Aorta (tissue), 5 donors: Measurements from ENCODE around the gene SYT1. TPM values are rescaled to one million over a fixed set of nuclear protein-coding genes. Genes with fewer than 3 reads are reported as not detected.
"Not testable (repeated sequence)": the region's sequence is repeated elsewhere in the genome, so short reads cannot be mapped to it uniquely, and the experiment has no call there.

Source experiments
- ATAC-seq: fragments of 200-7000 bp; cut with Tn5 transposase; one replicate; pipeline ENCODE4 v1.9.1; 2022; ENCODE audit warnings: moderate library complexity; ENCODE audit not compliant: low FRiP score
- DNase-seq, 2 donors: peaks; one replicate each; pipeline ENCODE4 v3.0.0-alpha.2; 2020
- H3K27ac ChIP-seq, 2 donors: one replicate each; pipeline ENCODE4 v1.5.1; 2013; ENCODE audit warnings: low read length in 2 of 2, mild to moderate bottlenecking in 2 of 2, moderate library complexity in 2 of 2, control low read depth in 1 of 2, inconsistent platforms in 1 of 2, low read depth in 1 of 2
- H3K27me3 ChIP-seq, 2 donors: one replicate each; pipeline ENCODE4 v1.6.1; 2013; ENCODE audit warnings: control low read depth in 1 of 2, low read length in 1 of 2, mild to moderate bottlenecking in 1 of 2, moderate library complexity in 1 of 2; ENCODE audit not compliant: insufficient read depth in 2 of 2, control insufficient read depth in 1 of 2
- H3K36me3 ChIP-seq, 2 donors: one replicate each; pipeline ENCODE4 v1.6.1; 2013; ENCODE audit warnings: control low read depth in 1 of 2, low read length in 1 of 2, mild to moderate bottlenecking in 1 of 2; ENCODE audit not compliant: insufficient read depth in 2 of 2, control insufficient read depth in 1 of 2
- H3K4me1 ChIP-seq, 2 donors: one replicate each; pipeline ENCODE4 v1.6.1; 2013; ENCODE audit warnings: low read length in 2 of 2, control low read depth in 1 of 2, mild to moderate bottlenecking in 1 of 2, moderate library complexity in 1 of 2; ENCODE audit not compliant: insufficient read depth in 2 of 2, control insufficient read depth in 1 of 2
- H3K4me3 ChIP-seq, 2 donors: one replicate each; pipeline ENCODE4 v1.5.1; 2013; ENCODE audit warnings: low read length in 2 of 2, control low read depth in 1 of 2, mild to moderate bottlenecking in 1 of 2
- H3K9me3 ChIP-seq: one replicate; pipeline ENCODE4 v1.6.1; 2013; ENCODE audit warnings: mild to moderate bottlenecking, low read length; ENCODE audit not compliant: control insufficient read depth
- WGBS, 2 donors: extraction: QIAGEN DNeasy Blood & Tissue Kit; methylation state at CpG; one replicate each; pipeline ENCODE4 v1.1.7; 2013; 5-methylcytosine and 5-hydroxymethylcytosine counted together
- intact Hi-C, 2 donors: fragments of 100-400 bp; cut with DNase I; formaldehyde crosslinking; loops; one replicate each; pipeline versions ENCODE4 v1.14.2 to v1.15.0; 2022
- polyA plus RNA-seq, 2 donors: library from polyadenylated mRNA; stranded (reverse); fragments of 200-250 nt; gene quantifications; one replicate each; pipeline ENCODE4 v1.2.3, GENCODE V29; 2013
- total RNA-seq, 2 donors: library from RNA; stranded (reverse); fragmentation: NEBNext Ultra II Directional; extraction: Animal tissue kit (Norgen Biotek cat#: 25700); gene quantifications; one replicate each; pipeline ENCODE4 v1.2.1, GENCODE V29; 2021
- donor health status: healthy with polysubstance abuse.
- donor health status: Bipolar disorder and iron deficiency.
- donor health status: DM: no; HTN: no; CAD: no.
- donor health status: DM: no; HTN: no; CAD: no.
- donor health status: DM: yes; HTN: yes; CAD: no.

SYT1 gene
- total and polyA plus RNA-seq, 4 donors = 0.05 to 1.8 (median 1.5) TPM; not detected in 1

GRCh38 chr12:79045149-79045703, 180.7 kb downstream of the SYT1 start:
- peak in 1 of 2 donors; percentile 46 for DNase-seq
- H3K9me3 ChIP-seq, H3K27me3 ChIP-seq, H3K27ac ChIP-seq, H3K4me3 ChIP-seq, H3K4me1 ChIP-seq, intact Hi-C loops, H3K36me3 ChIP-seq, ATAC-seq: not testable (repeated sequence)
- WGBS, 2 donors = 87 to 93% methylated on average over 27 to 32 of the region's 32 CpGs

GRCh38 chr12:79046021-79046420, 181.4 kb downstream of the SYT1 start:
- no peaks in the 10 kb centered on the region for H3K36me3 ChIP-seq
- H3K9me3 ChIP-seq = no peaks in the 10 kb centered on the region
- ATAC-seq (no peak), DNase-seq (no peak)
- WGBS, 2 donors = 95 to 97% methylated on average over 1 of the region's 1 CpG
- intact Hi-C loops = no loop called here
- no peaks in the 10 kb centered on the region for H3K27me3 ChIP-seq
- H3K27ac ChIP-seq = no peak overlapping the region
- H3K4me1 ChIP-seq = no peaks in the 10 kb centered on the region
- no peak overlapping the region for H3K4me3 ChIP-seq

GRCh38 chr12:79048962-79049361, 184.4 kb downstream of the SYT1 start:
- H3K4me1 ChIP-seq = no peaks in the 10 kb centered on the region
- intact Hi-C loops = no loop called here
- no peak overlapping the region for H3K27ac ChIP-seq
- H3K9me3 ChIP-seq = no peaks in the 10 kb centered on the region
- DNase-seq (no peak), ATAC-seq (no peak)
- H3K4me3 ChIP-seq = no peak overlapping the region
- H3K27me3 ChIP-seq = no peaks in the 10 kb centered on the region
- H3K36me3 ChIP-seq = no peaks in the 10 kb centered on the region
- WGBS, 2 donors = 83 to 88% methylated on average over 3 of the region's 3 CpGs

- no peaks in the 10 kb centered on the region for H3K9me3 ChIP-seq
- 89 to 95% methylated on average over 3 of the region's 3 CpGs for WGBS, 2 donors
- DNase-seq (no peak), ATAC-seq (no peak)
- no peaks in the 10 kb centered on the region for H3K4me1 ChIP-seq
- H3K4me3 ChIP-seq = no peak overlapping the region
- no peaks in the 10 kb centered on the region for H3K27me3 ChIP-seq
- H3K36me3 ChIP-seq = no peaks in the 10 kb centered on the region
- H3K27ac ChIP-seq = no peak overlapping the region
- intact Hi-C loops = no loop called here
Measured at GRCh38 chr12:79053394-79053793, 188.8 kb downstream of the SYT1 start.

GRCh38 chr12:79055926-79056674, 191.5 kb downstream of the SYT1 start:
- intact Hi-C loops = no loop called here
- WGBS, 2 donors = 21 to 26% methylated on average over 3 of the region's 3 CpGs
- H3K27ac ChIP-seq = no peak overlapping the region
- no peaks in the 10 kb centered on the region for H3K4me1 ChIP-seq
- no peaks in the 10 kb centered on the region for H3K9me3 ChIP-seq
- H3K4me3 ChIP-seq = no peak overlapping the region
- no peak for DNase-seq
- ATAC-seq = no peak
- no peaks in the 10 kb centered on the region for H3K36me3 ChIP-seq
- no peaks in the 10 kb centered on the region for H3K27me3 ChIP-seq

- Histone ChIP-seq H3K36me3 (no peaks in the 10 kb centered on the region), H3K4me3 (no peak overlapping the region), H3K4me1 (no peaks in the 10 kb centered on the region), H3K27me3 (no peaks in the 10 kb centered on the region), H3K9me3 (no peaks in the 10 kb centered on the region), H3K27ac (no peak overlapping the region)
- ATAC-seq (no peak), DNase-seq (no peak)
- intact Hi-C loops = no loop called here
Measured at GRCh38 chr12:79056775-79057174, 192.2 kb downstream of the SYT1 start.

GRCh38 chr12:79057540-79057939, 193.0 kb downstream of the SYT1 start:
- intact Hi-C loops = no loop called here
- ATAC-seq = no peak
- H3K4me3 ChIP-seq = no peak overlapping the region
- no peaks in the 10 kb centered on the region for H3K9me3 ChIP-seq
- no peak for DNase-seq
- no peaks in the 10 kb centered on the region for H3K4me1 ChIP-seq
- no peaks in the 10 kb centered on the region for H3K27me3 ChIP-seq
- H3K27ac ChIP-seq = no peak overlapping the region
- H3K36me3 ChIP-seq = no peaks in the 10 kb centered on the region

- Histone ChIP-seq H3K9me3 (no peaks in the 10 kb centered on the region), H3K27ac (no peak overlapping the region), H3K4me3 (no peak overlapping the region), H3K27me3 (no peaks in the 10 kb centered on the region), H3K36me3 (no peaks in the 10 kb centered on the region), H3K4me1 (no peaks in the 10 kb centered on the region)
- 16 to 25% methylated on average over 1 of the region's 1 CpG for WGBS, 2 donors
- intact Hi-C loops = no loop called here
- ATAC-seq (no peak), DNase-seq (no peak)
Measured at GRCh38 chr12:79058342-79058741, 193.8 kb downstream of the SYT1 start.

- DNase-seq = no peak
- ATAC-seq = no peak
Measured at GRCh38 chr12:79059557-79059956, 195.0 kb downstream of the SYT1 start.

More at GRCh38 chr12:79059557-79059956, 195.0 kb downstream of the SYT1 start:
- no peaks in the 10 kb centered on the region for H3K4me1 ChIP-seq
- no peak overlapping the region for H3K27ac ChIP-seq
- no peaks in the 10 kb centered on the region for H3K9me3 ChIP-seq
- intact Hi-C loops = no loop called here
- no peaks in the 10 kb centered on the region for H3K36me3 ChIP-seq
- H3K4me3 ChIP-seq = no peak overlapping the region
- H3K27me3 ChIP-seq = no peaks in the 10 kb centered on the region
